KOPT-K1 (cell line): ENCODE data around the gene CLDN12.

Experiments used
- H3K27ac ChIP-seq: fragments of 200-600 bp; sonication (generic); 2 replicates; pipeline ENCODE4 v1.5.1; 2016; ENCODE audit warnings: antibody characterized with exemption, mild to moderate bottlenecking, low read depth, low read length; ENCODE audit not compliant: poor library complexity, severe bottlenecking
- H3K36me3 ChIP-seq: fragments of 200-600 bp; sonication (generic); 2 replicates; pipeline ENCODE4 v1.5.1; 2017; ENCODE audit warnings: antibody characterized with exemption, mild to moderate bottlenecking, low read length, moderate library complexity; ENCODE audit not compliant: insufficient read depth
- H3K9me3 ChIP-seq: fragments of 200-600 bp; sonication (generic); 2 replicates; pipeline ENCODE4 v1.5.1; 2017; ENCODE audit warnings: antibody characterized with exemption, low read length, mild to moderate bottlenecking; ENCODE audit not compliant: insufficient read depth, poor library complexity, severe bottlenecking

The CLDN12 gene

GRCh38 chr7:90412458-90413184 is 9.4 kb downstream of the CLDN12 start:
- Histone ChIP-seq H3K27ac (no peak overlapping the region), H3K9me3 (no peaks in the 10 kb centered on the region), H3K36me3 (peaks cover 15% of the 10 kb centered on the region)

GRCh38 chr7:90413185-90413528 is 9.9 kb downstream of the CLDN12 start:
- Histone ChIP-seq H3K36me3 (peaks cover 13% of the 10 kb centered on the region; the same call in 1 of the 2 replicates), H3K9me3 (no peaks in the 10 kb centered on the region), H3K27ac (no peak overlapping the region)

DNA sequence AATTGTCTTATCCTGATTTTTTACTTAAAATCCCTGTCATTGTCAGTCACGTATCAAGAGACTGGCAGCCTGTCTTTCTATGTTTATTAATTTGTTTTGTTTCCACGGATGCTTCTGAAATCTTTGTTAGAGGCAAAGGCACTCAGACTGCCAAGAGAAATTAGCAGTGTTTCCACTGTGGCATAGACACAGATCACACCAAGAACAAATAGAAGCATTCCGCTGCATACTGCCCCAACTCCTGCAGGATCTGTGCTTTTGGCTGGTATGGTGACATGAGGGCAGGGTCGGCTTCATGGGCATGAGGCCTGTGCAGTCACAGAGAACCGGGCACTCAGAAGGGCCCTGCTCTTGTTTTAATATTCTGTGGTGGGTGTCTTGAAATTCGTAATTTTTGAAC is 18.4 kb downstream of the CLDN12 start:
- Histone ChIP-seq H3K9me3 (no peaks in the 10 kb centered on the region), H3K27ac (no peak overlapping the region), H3K36me3 (no peaks in the 10 kb centered on the region)

GRCh38 chr7:90424720-90425119 is 21.5 kb downstream of the CLDN12 start:
- no peaks in the 10 kb centered on the region for H3K36me3 ChIP-seq
- no peaks in the 10 kb centered on the region for H3K9me3 ChIP-seq
- no peak overlapping the region for H3K27ac ChIP-seq

GRCh38 chr7:90425376-90425775 is 22.1 kb downstream of the CLDN12 start:
- Histone ChIP-seq H3K27ac (no peak overlapping the region), H3K9me3 (no peaks in the 10 kb centered on the region), H3K36me3 (no peaks in the 10 kb centered on the region)

DNA sequence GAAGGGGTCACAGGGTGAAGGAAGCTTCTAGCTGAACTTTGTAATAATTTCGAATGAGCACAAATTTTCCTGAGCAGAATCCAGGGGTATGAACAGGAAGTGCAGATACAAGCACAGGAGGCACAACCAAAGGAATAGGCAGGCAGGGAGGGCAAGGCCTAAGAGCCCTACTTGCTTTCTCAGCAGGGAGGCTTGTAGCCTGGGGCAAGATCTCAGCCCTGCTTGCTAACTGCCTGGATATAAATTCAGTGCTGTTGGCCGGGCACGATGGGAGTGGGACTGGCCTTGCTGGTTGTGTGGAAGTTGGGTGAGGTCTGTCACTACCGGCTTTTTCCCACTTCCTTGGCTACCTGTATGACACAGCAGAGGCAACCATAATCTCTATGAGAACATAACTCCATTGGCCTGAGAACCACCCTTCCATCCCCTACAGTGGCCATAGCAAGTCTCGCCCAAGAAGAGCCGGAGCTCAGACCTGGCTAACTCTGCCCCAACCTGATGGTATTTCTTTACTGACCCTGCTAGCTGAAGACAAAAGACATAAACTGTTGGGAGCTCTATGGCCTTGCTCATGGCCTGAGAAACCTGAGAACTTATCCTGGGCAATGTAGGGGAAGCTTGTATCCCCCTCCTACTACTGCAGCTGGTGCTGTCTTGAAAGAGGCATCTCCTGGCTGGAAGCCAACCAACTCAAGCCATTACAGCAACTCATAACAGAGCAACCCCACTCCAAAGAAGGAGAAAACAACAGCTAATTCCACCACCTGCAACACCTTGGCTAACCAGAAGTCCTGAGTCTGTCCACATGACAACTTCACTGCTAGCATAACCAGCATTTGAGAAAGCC is 27.6 kb downstream of the CLDN12 start:
- peaks cover 24% of the 10 kb centered on the region for H3K9me3 ChIP-seq
- no peak overlapping the region for H3K27ac ChIP-seq
- no peaks in the 10 kb centered on the region for H3K36me3 ChIP-seq

DNA sequence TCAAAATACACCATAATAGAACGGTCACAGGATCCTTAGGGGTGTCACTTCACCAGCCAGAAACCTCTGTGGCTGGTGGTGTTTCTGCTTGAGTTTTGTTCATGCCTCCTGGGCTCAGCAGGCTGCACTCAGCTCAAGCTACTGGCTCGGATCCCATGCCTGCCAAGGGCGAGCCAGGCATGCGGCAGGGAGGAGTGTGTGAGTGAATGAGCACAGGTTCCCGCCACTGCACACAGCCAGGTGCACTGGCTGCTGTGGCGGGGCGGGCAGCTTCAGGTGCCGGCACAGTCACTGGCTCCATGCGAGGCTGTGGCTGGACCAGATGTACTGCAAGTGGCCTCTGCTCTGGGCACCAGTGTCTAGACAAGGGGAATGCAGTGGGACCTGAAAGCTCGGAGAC is 29.5 kb downstream of the CLDN12 start:
- Histone ChIP-seq H3K27ac (no peak overlapping the region), H3K9me3 (peaks cover 24% of the 10 kb centered on the region), H3K36me3 (no peaks in the 10 kb centered on the region)

GRCh38 chr7:90433221-90433620 is 30.0 kb downstream of the CLDN12 start:
- H3K36me3 ChIP-seq = no peaks in the 10 kb centered on the region

DNA sequence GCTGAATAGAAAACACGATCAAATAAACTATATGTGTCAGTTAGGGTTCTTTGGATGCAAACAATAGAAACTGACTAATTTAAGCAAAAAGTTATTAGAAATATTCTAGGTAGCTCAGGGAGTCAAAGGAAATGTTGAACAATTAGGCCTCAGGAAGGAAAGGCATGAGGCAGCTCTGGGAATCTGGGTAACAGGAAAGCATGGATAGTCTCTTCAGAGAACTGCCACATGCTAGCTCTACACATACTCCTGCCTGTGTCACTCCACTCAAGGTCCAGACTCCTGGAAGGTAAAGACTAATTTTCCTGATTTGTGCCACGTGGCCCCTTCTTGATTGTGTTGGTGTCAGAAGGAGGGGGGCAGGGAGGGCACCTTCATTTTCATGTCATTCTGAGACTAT is 42.4 kb downstream of the CLDN12 start:
- no peak overlapping the region for H3K27ac ChIP-seq
- H3K36me3 ChIP-seq = no peaks in the 10 kb centered on the region
- no peaks in the 10 kb centered on the region for H3K9me3 ChIP-seq

More at GRCh38 chr7:90433221-90433620, 30.0 kb downstream of the CLDN12 start:
- H3K27ac ChIP-seq = no peak overlapping the region
- peaks cover 24% of the 10 kb centered on the region for H3K9me3 ChIP-seq

- Histone ChIP-seq H3K9me3 (no peaks in the 10 kb centered on the region), H3K36me3 (no peaks in the 10 kb centered on the region), H3K27ac (no peak overlapping the region)
Observed at GRCh38 chr7:90446137-90446899, 43.1 kb downstream of the CLDN12 start.

DNA sequence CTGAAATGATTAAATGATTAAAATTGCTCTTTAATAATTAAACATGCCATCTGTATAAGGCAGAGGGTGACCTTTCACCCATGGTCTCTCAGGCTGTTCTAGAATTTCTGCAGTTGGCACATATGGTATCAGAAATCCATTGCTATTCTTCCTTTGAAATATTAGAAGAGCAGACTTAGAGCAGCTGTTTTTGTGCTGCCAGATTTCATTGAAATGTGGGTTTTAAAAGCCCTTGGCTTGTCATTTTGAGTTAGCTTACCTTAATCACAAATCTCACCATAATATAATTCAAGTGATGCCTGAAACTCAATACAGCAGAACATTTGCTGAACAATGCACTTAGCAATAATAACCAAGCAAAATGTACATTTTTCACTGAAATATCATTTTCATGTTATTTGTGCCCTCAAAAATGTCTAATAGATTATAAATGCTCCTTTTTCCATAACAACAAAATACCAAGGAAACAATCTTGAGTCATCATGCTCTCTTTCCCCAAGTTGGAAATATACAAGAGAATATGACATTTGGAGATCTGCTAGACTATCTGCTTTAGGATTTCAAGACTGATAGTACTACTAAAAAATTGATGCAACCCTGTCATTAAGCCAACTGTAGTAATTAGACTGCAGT is 50.1 kb downstream of the CLDN12 start:
- Histone ChIP-seq H3K27ac (no peak overlapping the region), H3K36me3 (no peaks in the 10 kb centered on the region), H3K9me3 (no peaks in the 10 kb centered on the region)

GRCh38 chr7:90453931-90454330 is 50.7 kb downstream of the CLDN12 start:
- Histone ChIP-seq H3K27ac (no peak overlapping the region), H3K36me3 (no peaks in the 10 kb centered on the region), H3K9me3 (no peaks in the 10 kb centered on the region)

DNA sequence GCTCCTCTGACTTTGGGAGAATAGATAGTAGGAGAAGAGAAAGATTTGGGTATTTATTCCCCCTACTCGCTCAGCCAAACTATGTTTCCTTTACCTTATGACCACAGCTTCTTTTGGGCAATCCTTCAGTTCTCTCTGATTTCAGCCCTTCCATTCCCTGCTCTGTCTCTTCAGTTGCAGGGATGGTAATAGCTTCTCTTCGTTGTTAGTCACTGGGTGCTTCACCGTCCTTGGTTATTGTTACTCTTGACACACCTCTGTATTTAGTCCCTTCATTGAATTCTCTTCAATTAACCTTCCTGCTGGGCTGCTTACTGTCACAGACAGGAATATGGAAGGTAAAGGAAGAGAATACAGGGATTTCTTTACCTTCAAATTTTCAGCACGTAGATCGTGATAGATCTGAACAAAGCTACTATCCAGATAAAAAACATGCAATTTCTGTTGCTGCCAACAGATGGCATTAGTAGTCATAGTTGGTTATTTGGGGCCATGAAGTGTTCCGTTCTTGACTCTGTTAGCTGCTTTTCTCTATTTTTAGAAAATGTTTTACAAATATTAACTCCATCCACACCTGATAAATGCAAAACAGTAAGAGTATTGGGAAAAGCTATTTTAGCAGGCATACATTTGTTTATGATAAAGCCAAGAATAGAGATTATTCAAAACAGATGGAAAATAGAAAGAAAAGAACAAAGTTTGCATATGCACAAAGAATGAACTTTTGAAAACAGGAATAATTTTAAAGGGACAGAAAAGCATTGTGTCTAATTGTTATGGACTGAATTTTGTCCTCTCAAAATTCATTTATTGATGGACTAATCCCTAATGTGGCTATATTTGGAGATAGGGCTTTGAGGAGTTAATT is 52.1 kb downstream of the CLDN12 start:
- Histone ChIP-seq H3K9me3 (no peaks in the 10 kb centered on the region), H3K36me3 (no peaks in the 10 kb centered on the region), H3K27ac (no peak overlapping the region)

DNA sequence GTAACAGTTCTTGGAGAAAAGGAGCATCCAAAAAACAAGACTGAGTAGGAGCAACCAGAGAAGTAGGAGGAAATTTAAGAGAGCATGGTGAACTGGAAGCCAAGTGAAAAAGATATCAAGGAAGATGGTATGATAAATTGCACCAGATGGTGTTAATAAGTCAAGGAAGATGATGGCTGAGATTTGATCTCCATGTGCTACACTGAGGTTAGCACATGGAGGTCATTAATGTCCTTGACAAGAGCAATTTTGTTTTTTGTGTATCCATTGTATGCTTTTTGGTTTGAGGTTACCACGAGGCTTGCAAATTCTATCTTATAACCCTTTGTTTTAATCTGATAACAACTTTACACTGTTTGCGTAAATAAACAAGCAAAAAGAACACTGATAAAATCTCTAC is 54.8 kb downstream of the CLDN12 start:
- Histone ChIP-seq H3K36me3 (no peaks in the 10 kb centered on the region), H3K27ac (no peak overlapping the region), H3K9me3 (no peaks in the 10 kb centered on the region)
